Nephron progenitor cell (in vitro differentiated cells): ENCODE data around the gene PLA2G4D.
"Not testable (repeated sequence)": the region's sequence is repeated elsewhere in the genome, so short reads cannot be mapped to it uniquely, and the experiment has no call there.

Experiments
- DNase-seq: peaks from one replicate; pipeline ENCODE4 v3.0.0; 2021
- H3K27ac Mint-ChIP-seq: 2 replicates; pipeline ENCODE4 v1.8.0; 2021; ENCODE audit warnings: mild to moderate bottlenecking, moderate library complexity, mixed read lengths
- H3K27me3 Mint-ChIP-seq: 2 replicates; pipeline ENCODE4 v1.8.0; 2021; ENCODE audit warnings: mild to moderate bottlenecking, low read depth, mixed read lengths; ENCODE audit not compliant: poor library complexity
- H3K36me3 Mint-ChIP-seq: 2 replicates; pipeline ENCODE4 v1.8.0; 2021; ENCODE audit warnings: low read depth, mixed read lengths
- H3K4me1 Mint-ChIP-seq: 2 replicates; pipeline ENCODE4 v1.8.0; 2021; ENCODE audit warnings: mixed read lengths
- H3K4me3 Mint-ChIP-seq: 2 replicates; pipeline ENCODE4 v1.8.0; 2021; ENCODE audit warnings: mild to moderate bottlenecking, moderate library complexity, mixed read lengths
- H3K9me3 Mint-ChIP-seq: 2 replicates; pipeline ENCODE4 v1.8.0; 2021; ENCODE audit warnings: mild to moderate bottlenecking, moderate library complexity, mixed read lengths
- TF ChIP-seq, protein P1 (sequence below): fragments of 200-600 bp; sonication (generic); IDR thresholded peaks from 2 replicates; pipeline ENCODE4 v1.5.0; 2021; ENCODE audit warnings: antibody characterized with exemption

Gene PLA2G4D

GRCh38 chr15:42101861-42102260, 7.5 kb upstream of the PLA2G4D start:
- Mint-ChIP-seq H3K27ac (no peak overlapping the region), H3K4me1 (peaks cover 4% of the 10 kb centered on the region), H3K36me3 (no peaks in the 10 kb centered on the region), H3K27me3 (peaks cover 7% of the 10 kb centered on the region), H3K4me3 (no peak overlapping the region), H3K9me3 (no peaks in the 10 kb centered on the region)
- no peak for DNase-seq
- TF ChIP-seq, protein P1, sequence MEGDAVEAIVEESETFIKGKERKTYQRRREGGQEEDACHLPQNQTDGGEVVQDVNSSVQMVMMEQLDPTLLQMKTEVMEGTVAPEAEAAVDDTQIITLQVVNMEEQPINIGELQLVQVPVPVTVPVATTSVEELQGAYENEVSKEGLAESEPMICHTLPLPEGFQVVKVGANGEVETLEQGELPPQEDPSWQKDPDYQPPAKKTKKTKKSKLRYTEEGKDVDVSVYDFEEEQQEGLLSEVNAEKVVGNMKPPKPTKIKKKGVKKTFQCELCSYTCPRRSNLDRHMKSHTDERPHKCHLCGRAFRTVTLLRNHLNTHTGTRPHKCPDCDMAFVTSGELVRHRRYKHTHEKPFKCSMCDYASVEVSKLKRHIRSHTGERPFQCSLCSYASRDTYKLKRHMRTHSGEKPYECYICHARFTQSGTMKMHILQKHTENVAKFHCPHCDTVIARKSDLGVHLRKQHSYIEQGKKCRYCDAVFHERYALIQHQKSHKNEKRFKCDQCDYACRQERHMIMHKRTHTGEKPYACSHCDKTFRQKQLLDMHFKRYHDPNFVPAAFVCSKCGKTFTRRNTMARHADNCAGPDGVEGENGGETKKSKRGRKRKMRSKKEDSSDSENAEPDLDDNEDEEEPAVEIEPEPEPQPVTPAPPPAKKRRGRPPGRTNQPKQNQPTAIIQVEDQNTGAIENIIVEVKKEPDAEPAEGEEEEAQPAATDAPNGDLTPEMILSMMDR, result no peak

DNA sequence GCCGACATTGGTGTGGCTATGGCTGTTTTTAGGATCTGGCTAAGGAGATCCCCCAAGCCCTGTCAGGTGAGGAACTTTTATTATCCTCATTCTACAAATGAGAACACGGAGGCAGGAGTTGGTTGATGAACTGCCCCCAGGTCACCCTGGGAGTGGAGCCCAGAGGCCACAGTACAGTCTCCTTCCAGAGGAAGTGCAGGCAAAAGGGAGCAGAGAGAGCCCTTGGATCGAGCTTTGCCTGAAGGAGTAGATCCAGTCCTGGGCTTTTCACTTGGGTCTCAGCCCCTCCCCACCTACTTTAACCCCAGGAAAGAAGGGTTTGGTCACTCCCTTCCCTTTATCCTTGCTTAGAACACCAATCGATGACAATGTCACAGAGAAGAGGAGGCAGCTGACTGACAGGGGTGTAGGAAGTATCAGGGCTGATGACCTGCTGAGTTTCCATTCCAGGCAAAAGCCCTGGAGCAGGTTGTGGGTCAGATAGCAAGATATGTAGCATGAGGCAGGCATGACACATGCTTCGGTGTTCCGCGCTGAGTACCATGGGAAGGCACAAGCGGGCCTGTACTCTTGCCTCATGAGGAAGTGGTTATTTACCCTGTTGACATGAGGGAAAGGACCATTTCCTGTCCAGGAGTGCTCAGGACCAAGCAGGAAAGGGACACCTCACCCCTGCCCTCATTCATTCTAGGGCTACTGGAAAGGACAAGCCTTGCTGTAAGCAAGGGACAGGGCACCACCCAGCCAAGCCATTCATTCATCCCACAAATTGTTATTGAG, 5.8 kb upstream of the PLA2G4D start:
- DNase-seq, result no peak
- peaks cover 4% of the 10 kb centered on the region for H3K4me1 Mint-ChIP-seq
- TF ChIP-seq, protein P1, result no peak
- H3K27me3 Mint-ChIP-seq, result peaks cover 8% of the 10 kb centered on the region
- H3K9me3 Mint-ChIP-seq, result no peaks in the 10 kb centered on the region
- no peaks in the 10 kb centered on the region for H3K36me3 Mint-ChIP-seq
- no peak overlapping the region for H3K27ac Mint-ChIP-seq
- H3K4me3 Mint-ChIP-seq, result no peak overlapping the region

DNA sequence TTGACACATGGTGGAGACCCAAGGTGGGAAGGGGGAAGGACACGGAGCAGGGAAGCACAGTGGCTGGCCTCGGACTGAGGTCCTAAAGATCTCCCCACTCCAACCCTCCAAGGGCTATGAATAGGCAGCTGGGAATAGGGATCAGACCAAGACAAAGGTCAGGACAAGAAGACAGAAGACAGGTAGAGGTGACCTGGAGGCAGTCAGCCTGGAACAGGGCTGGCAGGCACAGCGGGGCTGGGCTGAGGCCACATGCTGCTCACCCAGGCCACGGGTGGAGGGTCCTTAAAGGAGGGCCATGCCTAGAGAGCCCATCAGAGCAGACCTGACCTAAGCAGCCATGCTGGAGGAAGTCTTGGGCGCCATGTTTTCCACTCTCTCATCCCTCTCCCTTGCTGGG, 2.7 kb upstream of the PLA2G4D start:
- Mint-ChIP-seq H3K27ac (no peak overlapping the region), H3K4me1 (peaks cover 16% of the 10 kb centered on the region), H3K27me3 (peaks cover 16% of the 10 kb centered on the region), H3K9me3 (no peaks in the 10 kb centered on the region), H3K36me3 (no peaks in the 10 kb centered on the region), H3K4me3 (no peak overlapping the region)
- TF ChIP-seq, protein P1, result no peak
- no peak for DNase-seq

DNA sequence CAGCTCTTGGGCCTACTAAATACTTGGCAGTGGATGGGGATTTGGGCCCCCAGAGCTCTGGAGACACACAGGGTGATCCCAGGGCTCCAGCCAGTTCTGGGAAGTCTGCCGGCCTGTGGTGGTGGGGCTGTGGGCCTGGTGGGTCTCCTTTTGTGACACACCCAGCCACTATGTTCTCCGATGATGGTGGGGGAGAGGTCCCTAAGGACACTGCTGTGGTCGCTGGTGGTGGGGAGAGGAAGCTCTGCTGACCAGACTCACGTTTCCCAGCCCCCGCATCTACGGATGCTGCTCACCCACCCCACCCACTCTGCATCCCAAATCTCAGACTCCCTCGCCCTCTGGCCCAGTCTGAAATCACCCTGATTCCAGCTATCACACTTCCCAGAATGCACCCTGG, 396 bp downstream of the PLA2G4D start:
- no peak for DNase-seq
- Mint-ChIP-seq H3K4me1 (peaks cover 40% of the 10 kb centered on the region), H3K27ac (no peak overlapping the region), H3K27me3 (peaks cover 17% of the 10 kb centered on the region), H3K36me3 (no peaks in the 10 kb centered on the region), H3K9me3 (no peaks in the 10 kb centered on the region), H3K4me3 (no peak overlapping the region)
- TF ChIP-seq, protein P1, result no peak

GRCh38 chr15:42092398-42093318, 1.7 kb downstream of the PLA2G4D start:
- H3K27me3 Mint-ChIP-seq, result peaks cover 18% of the 10 kb centered on the region
- TF ChIP-seq, protein P1, result no peak
- no peak for DNase-seq
- peak overlapping the region; percentile 15 for H3K27ac Mint-ChIP-seq
- H3K4me1 Mint-ChIP-seq, result peaks cover 48% of the 10 kb centered on the region
- no peaks in the 10 kb centered on the region for H3K9me3 Mint-ChIP-seq
- H3K36me3 Mint-ChIP-seq, result no peaks in the 10 kb centered on the region
- H3K4me3 Mint-ChIP-seq, result no peak overlapping the region

DNA sequence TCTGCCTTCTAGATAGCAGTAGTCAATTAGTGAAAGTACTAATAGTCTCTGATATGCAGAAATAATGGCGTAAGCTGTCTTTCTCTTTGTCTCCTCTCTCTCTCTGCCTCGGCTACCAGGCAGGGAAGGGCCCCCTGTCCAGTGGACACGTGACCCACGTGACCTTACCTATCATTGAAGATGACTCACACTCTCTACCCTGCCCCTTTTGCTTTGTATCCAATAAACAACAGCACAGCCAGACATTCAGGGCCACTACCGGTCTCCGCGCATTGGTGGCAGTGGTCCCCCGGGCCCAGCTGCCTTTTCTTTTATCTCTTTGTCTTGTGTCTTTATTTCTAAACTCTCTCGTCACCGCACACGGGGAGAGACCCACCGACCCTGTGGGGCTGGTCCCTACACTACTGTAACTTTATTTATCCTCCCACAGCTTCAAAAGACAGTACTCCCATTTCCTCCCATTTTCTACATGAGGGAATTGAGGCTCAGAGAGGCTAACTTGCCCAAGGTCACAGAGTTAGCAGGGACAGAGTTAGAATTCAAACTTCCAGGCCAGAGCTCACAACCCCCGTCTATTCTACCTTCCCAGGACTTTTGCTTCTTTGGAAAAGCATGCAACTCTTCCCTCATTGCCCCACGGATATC, 2.5 kb downstream of the PLA2G4D start:
- not testable (repeated sequence) for H3K4me3 Mint-ChIP-seq, H3K36me3 Mint-ChIP-seq, H3K9me3 Mint-ChIP-seq, DNase-seq
- Mint-ChIP-seq H3K27ac (peak overlapping the region; percentile 44), H3K4me1 (peaks cover 51% of the 10 kb centered on the region), H3K27me3 (peaks cover 18% of the 10 kb centered on the region)
